HEK293 (cell line): Measurements from ENCODE around the gene SLC9C1.

Source experiments
- CTCF ChIA-PET: fragments of 350-600 bp; formaldehyde crosslinking; extraction: SDS; loops from one replicate; lab custom pipeline; 2021; ENCODE audit warnings: antibody characterized with exemption; lab: Yijun Ruan, JAX
- POLR2A ChIA-PET: fragments of 300-600 bp; formaldehyde crosslinking; extraction: SDS; loops from one replicate; lab custom pipeline; 2020; ENCODE audit warnings: antibody characterized with exemption, inconsistent platforms; lab: Yijun Ruan, JAX
- H3K27ac ChIP-seq: fragments of 200-500 bp; sonication (Bioruptor generic); 2 replicates; pipeline ENCODE4 v1.5.1; 2014; ENCODE audit warnings: low read depth, low read length, control low read depth, inconsistent platforms; ENCODE audit errors: extremely low read depth
- H3K36me3 ChIP-seq, 2 experiments: fragments of 200-500 bp in 1 of 2; sonication (Bioruptor generic) in 1 of 2; 1 replicate in 1 of 2; 2 replicates in 1 of 2; pipeline ENCODE4 v1.5.1; 2014 to 2017; ENCODE audit warnings: inconsistent platforms in 2 of 2, low read length in 2 of 2; ENCODE audit not compliant: control insufficient read depth in 2 of 2, insufficient read depth in 1 of 2
- H3K4me1 ChIP-seq: fragments of 200-500 bp; sonication (Bioruptor generic); 2 replicates; pipeline ENCODE4 v1.5.1; 2014; ENCODE audit warnings: mild to moderate bottlenecking, low read length, inconsistent platforms; ENCODE audit not compliant: control insufficient read depth, insufficient read depth
- H3K4me3 ChIP-seq: 2 replicates; pipeline ENCODE4 v1.5.1; 2011; ENCODE audit warnings: low read depth, mild to moderate bottlenecking, control low read depth, low read length, moderate library complexity
- H3K9me3 ChIP-seq: fragments of 200-500 bp; sonication (Bioruptor generic); 2 replicates; pipeline ENCODE4 v1.5.1; 2014; ENCODE audit warnings: low read depth, low read length, inconsistent platforms; ENCODE audit not compliant: control insufficient read depth, insufficient read depth
- GLIS1 ChIP-seq: fragments of 450-650 bp; formaldehyde crosslinking; IDR thresholded peaks from 2 replicates; pipeline ENCODE4 v1.5.1; 2016; ENCODE audit warnings: missing biosample characterization, missing genetic modification characterization
- HIC1 ChIP-seq: fragments of 450-650 bp; formaldehyde crosslinking; IDR thresholded peaks from 2 replicates; pipeline ENCODE4 v1.5.1; 2016; ENCODE audit warnings: missing biosample characterization, missing genetic modification characterization
- IKZF3 ChIP-seq: fragments of 450-650 bp; IDR thresholded peaks from 2 replicates; pipeline ENCODE4 v1.5.0; 2018; ENCODE audit warnings: missing biosample characterization, mild to moderate bottlenecking, missing genetic modification characterization, moderate library complexity
- INSM2 ChIP-seq: fragments of 450-650 bp; formaldehyde crosslinking; IDR thresholded peaks from 2 replicates; pipeline ENCODE4 v1.5.1; 2016; ENCODE audit warnings: missing biosample characterization, missing genetic modification characterization
- OSR2 ChIP-seq: fragments of 450-650 bp; formaldehyde crosslinking; IDR thresholded peaks from 2 replicates; pipeline ENCODE4 v1.5.1; 2016; ENCODE audit warnings: missing biosample characterization, missing genetic modification characterization
- OVOL3 ChIP-seq: fragments of 450-650 bp; formaldehyde crosslinking; IDR thresholded peaks from 2 replicates; pipeline ENCODE4 v1.5.1; 2016; ENCODE audit warnings: missing biosample characterization, missing genetic modification characterization
- SCRT1 ChIP-seq: fragments of 450-650 bp; formaldehyde crosslinking; IDR thresholded peaks from 2 replicates; pipeline ENCODE4 v1.5.1; 2016; ENCODE audit warnings: missing biosample characterization, missing genetic modification characterization, borderline replicate concordance
- SCRT2 ChIP-seq: fragments of 450-650 bp; formaldehyde crosslinking; IDR thresholded peaks from 2 replicates; pipeline ENCODE4 v1.5.1; 2016; ENCODE audit warnings: missing biosample characterization, missing genetic modification characterization
- SP7 ChIP-seq: fragments of 450-650 bp; formaldehyde crosslinking; IDR thresholded peaks from 2 replicates; pipeline ENCODE4 v1.5.1; 2016; ENCODE audit warnings: missing biosample characterization, missing genetic modification characterization
- ZBTB20 ChIP-seq: fragments of 450-650 bp; formaldehyde crosslinking; IDR thresholded peaks from 2 replicates; pipeline ENCODE4 v1.5.1; 2016; ENCODE audit warnings: missing biosample characterization, missing genetic modification characterization
- ZBTB21 ChIP-seq: fragments of 450-650 bp; formaldehyde crosslinking; IDR thresholded peaks from 2 replicates; pipeline ENCODE4 v1.5.1; 2017; ENCODE audit warnings: missing biosample characterization, missing genetic modification characterization
- ZFP37 ChIP-seq: fragments of 450-650 bp; formaldehyde crosslinking; IDR thresholded peaks from 2 replicates; pipeline ENCODE4 v1.5.1; 2016; ENCODE audit warnings: missing biosample characterization, missing genetic modification characterization
- ZNF132 ChIP-seq: fragments of 450-650 bp; formaldehyde crosslinking; IDR thresholded peaks from 2 replicates; pipeline ENCODE4 v1.5.1; 2017; ENCODE audit warnings: missing biosample characterization, missing genetic modification characterization, borderline replicate concordance
- ZNF146 ChIP-seq: fragments of 450-650 bp; formaldehyde crosslinking; IDR thresholded peaks from 2 replicates; pipeline ENCODE4 v1.5.1; 2016; ENCODE audit warnings: missing biosample characterization, missing genetic modification characterization
- ZNF239 ChIP-seq: fragments of 450-650 bp; formaldehyde crosslinking; IDR thresholded peaks from 2 replicates; pipeline ENCODE4 v1.5.1; 2016; ENCODE audit warnings: missing biosample characterization, missing genetic modification characterization
- ZNF292 ChIP-seq: fragments of 450-650 bp; formaldehyde crosslinking; IDR thresholded peaks from 2 replicates; pipeline ENCODE4 v1.5.1; 2016; ENCODE audit warnings: low read depth, missing biosample characterization, missing genetic modification characterization, borderline replicate concordance
- ZNF302 ChIP-seq: fragments of 450-650 bp; formaldehyde crosslinking; IDR thresholded peaks from 2 replicates; pipeline ENCODE4 v1.5.1; 2016; ENCODE audit warnings: missing biosample characterization, missing genetic modification characterization, low read depth
- ZNF366 ChIP-seq: fragments of 450-650 bp; formaldehyde crosslinking; conservative IDR thresholded peaks from 2 replicates; pipeline ENCODE4 v1.5.1; 2016; ENCODE audit warnings: missing biosample characterization, missing genetic modification characterization
- ZNF37A ChIP-seq: fragments of 450-650 bp; IDR thresholded peaks from 2 replicates; pipeline ENCODE4 v1.5.1; 2018; ENCODE audit warnings: missing biosample characterization, missing genetic modification characterization
- ZNF394 ChIP-seq: fragments of 450-650 bp; formaldehyde crosslinking; IDR thresholded peaks from 2 replicates; pipeline ENCODE4 v1.5.1; 2016; ENCODE audit warnings: missing biosample characterization, missing genetic modification characterization, mild to moderate bottlenecking, moderate library complexity, borderline replicate concordance
- ZNF558 ChIP-seq: fragments of 450-650 bp; formaldehyde crosslinking; IDR thresholded peaks from 2 replicates; pipeline ENCODE4 v1.5.1; 2016; ENCODE audit warnings: missing biosample characterization, missing genetic modification characterization
- ZNF629 ChIP-seq: fragments of 450-650 bp; formaldehyde crosslinking; IDR thresholded peaks from 2 replicates; pipeline ENCODE4 v1.5.1; 2017; ENCODE audit warnings: missing biosample characterization, missing genetic modification characterization
- ZNF776 ChIP-seq: fragments of 450-650 bp; formaldehyde crosslinking; IDR thresholded peaks from 2 replicates; pipeline ENCODE4 v1.5.0; 2017; ENCODE audit warnings: missing biosample characterization, missing genetic modification characterization, borderline replicate concordance
- TF ChIP-seq, protein P1 (sequence below): fragments of 450-650 bp; formaldehyde crosslinking; IDR thresholded peaks from 2 replicates; pipeline ENCODE4 v1.5.1; 2016; ENCODE audit warnings: missing biosample characterization, missing genetic modification characterization
- TF ChIP-seq, protein P2 (sequence below): fragments of 450-650 bp; formaldehyde crosslinking; IDR thresholded peaks from 2 replicates; pipeline ENCODE4 v1.5.1; 2016; ENCODE audit warnings: missing biosample characterization, missing genetic modification characterization
- TF ChIP-seq, protein P3 (sequence below): fragments of 450-650 bp; formaldehyde crosslinking; IDR thresholded peaks from 2 replicates; pipeline ENCODE4 v1.5.1; 2016; ENCODE audit warnings: missing biosample characterization, missing genetic modification characterization, low read depth

The SLC9C1 gene

GRCh38 chr3:112104774-112105173, 189.2 kb downstream of the SLC9C1 start:
- Histone ChIP-seq H3K9me3 (no peaks in the 10 kb centered on the region), H3K27ac (no peak overlapping the region), H3K36me3 (peaks cover 0 to 35% of the 10 kb centered on the region in 2 experiments; a peak in 2 of 3 replicates), H3K4me3 (no peak overlapping the region), H3K4me1 (no peaks in the 10 kb centered on the region)
- POLR2A ChIA-PET: no interaction called here
- CTCF ChIA-PET: interaction anchor here (0.6 kb wide), 1 partner anchor 211 kb away, joined by 5 read pairs; no protein-coding TSS in a partner anchor
- TF ChIP-seq SCRT1 (tag by site-specific recombination): peak; percentile 57; the same call in 1 of the 2 replicates
- no peak for TF ChIP-seq ZFP37
- TF ChIP-seq, protein P1, sequence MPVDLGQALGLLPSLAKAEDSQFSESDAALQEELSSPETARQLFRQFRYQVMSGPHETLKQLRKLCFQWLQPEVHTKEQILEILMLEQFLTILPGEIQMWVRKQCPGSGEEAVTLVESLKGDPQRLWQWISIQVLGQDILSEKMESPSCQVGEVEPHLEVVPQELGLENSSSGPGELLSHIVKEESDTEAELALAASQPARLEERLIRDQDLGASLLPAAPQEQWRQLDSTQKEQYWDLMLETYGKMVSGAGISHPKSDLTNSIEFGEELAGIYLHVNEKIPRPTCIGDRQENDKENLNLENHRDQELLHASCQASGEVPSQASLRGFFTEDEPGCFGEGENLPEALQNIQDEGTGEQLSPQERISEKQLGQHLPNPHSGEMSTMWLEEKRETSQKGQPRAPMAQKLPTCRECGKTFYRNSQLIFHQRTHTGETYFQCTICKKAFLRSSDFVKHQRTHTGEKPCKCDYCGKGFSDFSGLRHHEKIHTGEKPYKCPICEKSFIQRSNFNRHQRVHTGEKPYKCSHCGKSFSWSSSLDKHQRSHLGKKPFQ (tag by site-specific recombination): no peak
- no peak for TF ChIP-seq ZNF239 (tag by site-specific recombination)
- no peak for TF ChIP-seq OVOL3 (tag by site-specific recombination)
- TF ChIP-seq SCRT2 (tag by site-specific recombination): peak; percentile 83
- TF ChIP-seq ZNF776 (tag by site-specific recombination): no peak
- TF ChIP-seq IKZF3: no peak

- H3K4me3 ChIP-seq: no peak overlapping the region
- no peak overlapping the region for H3K27ac ChIP-seq
- H3K4me1 ChIP-seq: peaks cover 10% of the 10 kb centered on the region; the same call in 1 of the 2 replicates
- peaks cover 0 to 35% of the 10 kb centered on the region in 2 experiments; a peak in 1 of 3 replicates for H3K36me3 ChIP-seq
- TF ChIP-seq ZNF146 (tag by site-specific recombination) (no peak), ZNF558 (tag by site-specific recombination) (peak; percentile 91), INSM2 (tag by site-specific recombination) (0 out of 2 replicates have a peak, but pooled peaks have one; percentile 46), ZNF37A (tag by site-specific recombination) (no peak), ZBTB21 (tag by site-specific recombination) (peak; percentile 49; the same call in 1 of the 2 replicates), HIC1 (tag by site-specific recombination) (peak; percentile 54; the same call in 1 of the 2 replicates), ZNF292 (tag by site-specific recombination) (no peak), ZBTB20 (tag by site-specific recombination) (no peak), SP7 (tag by site-specific recombination) (peak; percentile 68), ZNF132 (tag by site-specific recombination) (no peak), ZNF394 (tag by site-specific recombination) (0 out of 2 replicates have a peak, but pooled peaks have one; percentile 19), ZNF366 (tag by site-specific recombination) (peak; percentile 82), ZNF629 (tag by site-specific recombination) (peak; percentile 87), OSR2 (tag by site-specific recombination) (peak; percentile 48; the same call in 1 of the 2 replicates), ZNF302 (tag by site-specific recombination) (no peak), GLIS1 (tag by site-specific recombination) (peak; percentile 82)
- TF ChIP-seq, protein P2, sequence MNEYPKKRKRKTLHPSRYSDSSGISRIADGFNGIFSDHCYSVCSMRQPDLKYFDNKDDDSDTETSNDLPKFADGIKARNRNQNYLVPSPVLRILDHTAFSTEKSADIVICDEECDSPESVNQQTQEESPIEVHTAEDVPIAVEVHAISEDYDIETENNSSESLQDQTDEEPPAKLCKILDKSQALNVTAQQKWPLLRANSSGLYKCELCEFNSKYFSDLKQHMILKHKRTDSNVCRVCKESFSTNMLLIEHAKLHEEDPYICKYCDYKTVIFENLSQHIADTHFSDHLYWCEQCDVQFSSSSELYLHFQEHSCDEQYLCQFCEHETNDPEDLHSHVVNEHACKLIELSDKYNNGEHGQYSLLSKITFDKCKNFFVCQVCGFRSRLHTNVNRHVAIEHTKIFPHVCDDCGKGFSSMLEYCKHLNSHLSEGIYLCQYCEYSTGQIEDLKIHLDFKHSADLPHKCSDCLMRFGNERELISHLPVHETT: peak; percentile 79; the same call in 1 of the 2 replicates
- TF ChIP-seq, protein P3, sequence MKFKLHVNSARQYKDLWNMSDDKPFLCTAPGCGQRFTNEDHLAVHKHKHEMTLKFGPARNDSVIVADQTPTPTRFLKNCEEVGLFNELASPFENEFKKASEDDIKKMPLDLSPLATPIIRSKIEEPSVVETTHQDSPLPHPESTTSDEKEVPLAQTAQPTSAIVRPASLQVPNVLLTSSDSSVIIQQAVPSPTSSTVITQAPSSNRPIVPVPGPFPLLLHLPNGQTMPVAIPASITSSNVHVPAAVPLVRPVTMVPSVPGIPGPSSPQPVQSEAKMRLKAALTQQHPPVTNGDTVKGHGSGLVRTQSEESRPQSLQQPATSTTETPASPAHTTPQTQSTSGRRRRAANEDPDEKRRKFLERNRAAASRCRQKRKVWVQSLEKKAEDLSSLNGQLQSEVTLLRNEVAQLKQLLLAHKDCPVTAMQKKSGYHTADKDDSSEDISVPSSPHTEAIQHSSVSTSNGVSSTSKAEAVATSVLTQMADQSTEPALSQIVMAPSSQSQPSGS (tag by site-specific recombination): peak; percentile 76
- CTCF ChIA-PET: interaction anchor here (0.7 to 2.4 kb wide), 2 partner anchors 10 to 339 kb away, joined by 3 to 10 read pairs; no protein-coding TSS in a partner anchor
- POLR2A ChIA-PET: no interaction called here
- no peaks in the 10 kb centered on the region for H3K9me3 ChIP-seq
Measured at GRCh38 chr3:112101916-112102315, 192.1 kb downstream of the SLC9C1 start.
